Hematopoietic multipotent progenitor cell treated with erythropoietin and hydrocortisone succinate and interleukin-3 and kit ligand, for 6 days (in vitro differentiated cells): ENCODE data around the gene GRIK1.
"Not testable (repeated sequence)": the region's sequence is repeated elsewhere in the genome, so short reads cannot be mapped to it uniquely, and the experiment has no call there.

ENCODE experiments used
- DNase-seq: peaks from one replicate; pipeline ENCODE4 v3.0.0-alpha.2; 2015

GRIK1 gene

GRCh38 chr21:29939924-29940275, at the start of gene GRIK1:
GRIK1 (minus strand) TSS chr21:29939996.
- peak; percentile 5 for DNase-seq

- DNase-seq = no peak
These were observed 48.0 kb upstream of the GRIK1 start for GRCh38 chr21:29987762-29988161.

- DNase-seq = no peak
These were observed 46.1 kb upstream of the GRIK1 start for GRCh38 chr21:29985866-29986265.

GRCh38 chr21:29979043-29979442, 39.2 kb upstream of the GRIK1 start:
- no peak for DNase-seq

GRCh38 chr21:29975776-29976175, 36.0 kb upstream of the GRIK1 start:
- no peak for DNase-seq

- no peak for DNase-seq
These were observed 33.5 kb upstream of the GRIK1 start for GRCh38 chr21:29973258-29973657.

- DNase-seq = no peak
These were observed 21.7 kb upstream of the GRIK1 start for GRCh38 chr21:29961291-29962027.

GRCh38 chr21:29958551-29958950, 18.8 kb upstream of the GRIK1 start:
- DNase-seq = no peak

- not testable (repeated sequence) for DNase-seq
These were observed 18.2 kb upstream of the GRIK1 start for GRCh38 chr21:29958035-29958434.

GRCh38 chr21:29953690-29954089, 13.9 kb upstream of the GRIK1 start:
- DNase-seq = no peak

- DNase-seq = no peak
These were observed 13.3 kb upstream of the GRIK1 start for GRCh38 chr21:29953072-29953471.

- no peak for DNase-seq
These were observed 12.1 kb upstream of the GRIK1 start for GRCh38 chr21:29951911-29952310.

- no peak for DNase-seq
These were observed 10.2 kb upstream of the GRIK1 start for GRCh38 chr21:29949991-29950390.

GRCh38 chr21:29947119-29947518, 7.3 kb upstream of the GRIK1 start:
- no peak for DNase-seq

GRCh38 chr21:29943885-29944284, 4.1 kb upstream of the GRIK1 start:
- DNase-seq = no peak

GRCh38 chr21:29942034-29942433, 2.2 kb upstream of the GRIK1 start:
- no peak for DNase-seq

- DNase-seq = no peak
These were observed 1.2 kb upstream of the GRIK1 start for GRCh38 chr21:29940991-29941390.

- DNase-seq = no peak
These were observed 565 bp upstream of the GRIK1 start for GRCh38 chr21:29940361-29940760.

GRCh38 chr21:29939104-29939923, 482 bp downstream of the GRIK1 start:
- no peak for DNase-seq

GRCh38 chr21:29938776-29939103, 1.1 kb downstream of the GRIK1 start:
- DNase-seq = no peak

GRCh38 chr21:29933088-29933487, 6.7 kb downstream of the GRIK1 start:
- DNase-seq = no peak

- DNase-seq = no peak
These were observed 11.3 kb downstream of the GRIK1 start for GRCh38 chr21:29928537-29928936.

GRCh38 chr21:29920938-29921337, 18.9 kb downstream of the GRIK1 start:
- no peak for DNase-seq

GRCh38 chr21:29914326-29914725, 25.5 kb downstream of the GRIK1 start:
- no peak for DNase-seq

GRCh38 chr21:29909571-29909970, 30.2 kb downstream of the GRIK1 start:
- no peak for DNase-seq
